GM12892 (cell line): ENCODE measurements around the gene CDH23.

ENCODE experiments used
- POLR2A ChIP-seq: IDR thresholded peaks from 2 replicates; pipeline ENCODE4 v1.6.1; 2011; ENCODE audit warnings: low read depth, low read length, control low read depth
- POLR2AphosphoS5 ChIP-seq: IDR thresholded peaks from 2 replicates; pipeline ENCODE4 v1.6.1; 2011; ENCODE audit warnings: low read depth, low read length, control low read depth
- TAF1 ChIP-seq: IDR thresholded peaks from 2 replicates; pipeline ENCODE4 v1.6.1; 2011; ENCODE audit warnings: low read depth, mild to moderate bottlenecking, control low read depth, low read length, borderline replicate concordance

GRCh38 chr10:71562904-71563303 lies 166.2 kb downstream of the CDH23 start:
- TF ChIP-seq TAF1 (no peak), POLR2A (no peak), POLR2AphosphoS5 (no peak)
